Psoas muscle (tissue), 8 donors: ENCODE data around the gene TSR3. TPM values are rescaled to one million over a fixed set of nuclear protein-coding genes. Genes with fewer than 3 reads are reported as not detected.
"Not testable (repeated sequence)": the region's sequence is repeated elsewhere in the genome, so short reads cannot be mapped to it uniquely, and the experiment has no call there.

Experiments used
- ATAC-seq, 4 donors: fragments of 200-7000 bp; cut with Tn5 transposase; one replicate each; pipeline ENCODE4 v1.9.1; 2020; ENCODE audit warnings: moderate library complexity in 3 of 4, mild to moderate bottlenecking in 2 of 4
- DNase-seq, 2 donors: peaks; one replicate each; pipeline ENCODE4 v3.0.0-alpha.2; 2020
- H3K27ac ChIP-seq: fragments of 200-600 bp; one replicate; pipeline ENCODE4 v1.8.0; 2022
- H3K27me3 ChIP-seq, 3 donors: fragments of 200-600 bp in 1 of 3; one replicate each; pipeline versions ENCODE4 v1.6.1 to v1.8.0; 2013 to 2022; ENCODE audit warnings: low read length in 2 of 3, mild to moderate bottlenecking in 2 of 3, moderate library complexity in 1 of 3; ENCODE audit not compliant: insufficient read depth in 3 of 3
- H3K36me3 ChIP-seq, 2 donors: fragments of 200-600 bp in 1 of 2; one replicate each; pipeline versions ENCODE4 v1.6.1 to v1.8.0; 2013 to 2022; ENCODE audit warnings: low read depth in 1 of 2, mild to moderate bottlenecking in 1 of 2, moderate library complexity in 1 of 2; ENCODE audit not compliant: insufficient read depth in 1 of 2
- H3K4me1 ChIP-seq: fragments of 200-600 bp; one replicate; pipeline ENCODE4 v1.8.0; 2022
- H3K4me3 ChIP-seq: fragments of 200-600 bp; one replicate; pipeline ENCODE4 v1.8.0; 2022; ENCODE audit warnings: mild to moderate bottlenecking
- H3K9me3 ChIP-seq: fragments of 200-600 bp; one replicate; pipeline ENCODE4 v1.8.0; 2022
- WGBS, 3 donors: extraction: QIAGEN DNeasy Blood & Tissue Kit; methylation state at CpG; one replicate each; pipeline versions ENCODE4 v1.1.6 to v1.1.7; 2013; 5-methylcytosine and 5-hydroxymethylcytosine counted together
- intact Hi-C, 2 donors: fragments of 100-400 bp; cut with DNase I; formaldehyde crosslinking; loops; one replicate each; pipeline versions ENCODE4 v1.11.0 to v1.14.2; 2022
- polyA plus RNA-seq, 3 donors: library from polyadenylated mRNA; stranded (reverse); fragments of 200-250 nt; gene quantifications; one replicate each; pipeline ENCODE4 v1.2.3, GENCODE V29; 2013
- total RNA-seq, 4 donors: library from RNA; stranded (reverse); fragmentation: NEBNext Ultra II Directional in 2 of 4; extraction: Animal tissue kit (Norgen Biotek cat#: 25700) in 2 of 4; gene quantifications; one replicate each; pipeline versions ENCODE4 v1.2.1 to v1.2.4, GENCODE V29; 2021 to 2023
- TF ChIP-seq, protein P1 (sequence below): fragments of 200-600 bp; IDR thresholded peaks from one replicate; pipeline ENCODE4 v1.8.0; 2022; ENCODE audit warnings: antibody characterized with exemption
- donor health status: healthy with polysubstance abuse.
- donor health status: DM: no; HTN: no; CAD: no; lungs with moderate emphysema.
- donor health status: Bipolar disorder and iron deficiency.
- donor health status: healthy.
- donor health status: DM: yes; HTN: yes; CAD: no.
- donor health status: DM: no; HTN: no; CAD: no.
- donor health status: DM: no; HTN: no; CAD: no.
- donor health status: DM: yes; HTN: yes; CAD: no.

TSR3 gene
- total and polyA plus RNA-seq, 7 donors: 40.0 to 109 (median 55.1) TPM

GRCh38 chr16:1332618-1333148 lies 19.0 kb downstream of the TSR3 start:
- ATAC-seq: no peak
- DNase-seq: no peak
- H3K36me3 ChIP-seq: no peaks in the 10 kb centered on the region
- peaks cover 0 to 30% (median 25%) of the 10 kb centered on the region in 3 donors for H3K27me3 ChIP-seq
- H3K9me3 ChIP-seq: no peaks in the 10 kb centered on the region
- intact Hi-C loops: no loop called here
- TF ChIP-seq, protein P1, sequence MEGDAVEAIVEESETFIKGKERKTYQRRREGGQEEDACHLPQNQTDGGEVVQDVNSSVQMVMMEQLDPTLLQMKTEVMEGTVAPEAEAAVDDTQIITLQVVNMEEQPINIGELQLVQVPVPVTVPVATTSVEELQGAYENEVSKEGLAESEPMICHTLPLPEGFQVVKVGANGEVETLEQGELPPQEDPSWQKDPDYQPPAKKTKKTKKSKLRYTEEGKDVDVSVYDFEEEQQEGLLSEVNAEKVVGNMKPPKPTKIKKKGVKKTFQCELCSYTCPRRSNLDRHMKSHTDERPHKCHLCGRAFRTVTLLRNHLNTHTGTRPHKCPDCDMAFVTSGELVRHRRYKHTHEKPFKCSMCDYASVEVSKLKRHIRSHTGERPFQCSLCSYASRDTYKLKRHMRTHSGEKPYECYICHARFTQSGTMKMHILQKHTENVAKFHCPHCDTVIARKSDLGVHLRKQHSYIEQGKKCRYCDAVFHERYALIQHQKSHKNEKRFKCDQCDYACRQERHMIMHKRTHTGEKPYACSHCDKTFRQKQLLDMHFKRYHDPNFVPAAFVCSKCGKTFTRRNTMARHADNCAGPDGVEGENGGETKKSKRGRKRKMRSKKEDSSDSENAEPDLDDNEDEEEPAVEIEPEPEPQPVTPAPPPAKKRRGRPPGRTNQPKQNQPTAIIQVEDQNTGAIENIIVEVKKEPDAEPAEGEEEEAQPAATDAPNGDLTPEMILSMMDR: no peak
- 4 to 6% (median 6%) methylated on average over 23 to 26 of the region's 26 CpGs for WGBS, 3 donors
- peak overlapping the region; percentile 59 for H3K4me3 ChIP-seq
- H3K4me1 ChIP-seq: no peaks in the 10 kb centered on the region
- no peak overlapping the region for H3K27ac ChIP-seq

GRCh38 chr16:1331712-1332617 lies 19.7 kb downstream of the TSR3 start:
- peak; percentile 56 to 80 for DNase-seq
- H3K27ac ChIP-seq: no peak overlapping the region
- H3K36me3 ChIP-seq: no peaks in the 10 kb centered on the region
- TF ChIP-seq, protein P1: no peak
- intact Hi-C loops: no loop called here
- peaks cover 0 to 30% (median 25%) of the 10 kb centered on the region in 3 donors for H3K27me3 ChIP-seq
- H3K4me3 ChIP-seq: peak overlapping the region; percentile 59
- H3K4me1 ChIP-seq: no peaks in the 10 kb centered on the region
- 3 to 4% (median 3%) methylated on average over 33 to 34 of the region's 34 CpGs for WGBS, 3 donors
- H3K9me3 ChIP-seq: no peaks in the 10 kb centered on the region
- peak in 1 of 4 donors; percentile 42 for ATAC-seq

DNA sequence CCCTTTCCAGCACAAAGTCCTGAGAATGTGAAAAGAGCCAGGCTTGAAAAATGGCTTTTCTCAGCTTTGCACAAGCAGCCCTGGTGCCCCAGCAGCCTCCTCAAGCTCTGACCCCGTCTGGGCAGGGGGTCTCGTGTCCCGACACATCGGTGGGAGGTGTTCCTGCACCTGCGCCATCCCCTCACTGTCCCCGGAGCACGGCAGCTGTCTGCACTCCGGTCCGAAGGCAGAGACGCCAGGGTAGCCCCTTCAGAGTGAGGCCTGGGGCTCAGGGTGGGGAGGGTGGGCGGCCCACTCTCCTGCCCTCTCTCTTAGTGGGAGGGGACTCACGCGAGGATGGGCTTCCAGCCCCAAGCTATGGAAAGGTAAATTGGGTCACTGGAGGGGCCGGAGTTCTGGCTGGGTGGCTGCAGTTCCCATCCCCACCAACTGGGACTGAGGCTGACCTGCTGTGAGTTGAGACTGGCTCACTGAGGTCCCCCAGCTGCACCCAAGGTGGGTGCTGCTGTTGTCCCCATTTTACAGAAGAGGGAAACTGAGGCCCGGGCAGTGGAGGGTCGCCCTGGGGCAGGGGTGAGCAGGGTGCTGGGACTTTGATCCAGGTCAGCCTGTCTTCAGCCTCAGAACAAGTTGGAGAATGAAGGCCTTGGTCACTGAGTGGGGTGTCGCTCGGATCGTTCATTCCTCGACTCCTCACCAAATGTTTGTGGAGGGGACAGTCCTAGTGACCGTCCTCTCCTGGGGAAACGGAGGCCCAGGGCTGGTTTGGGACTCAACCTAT lies 20.6 kb downstream of the TSR3 start:
- Histone ChIP-seq H3K4me1 (no peaks in the 10 kb centered on the region), H3K27ac (no peak overlapping the region), H3K36me3 (no peaks in the 10 kb centered on the region), H3K27me3 (peaks cover 0 to 30% (median 24%) of the 10 kb centered on the region in 3 donors), H3K4me3 (peak overlapping the region; percentile 59), H3K9me3 (no peaks in the 10 kb centered on the region)
- DNase-seq: no peak
- WGBS, 3 donors: 38 to 43% (median 40%) methylated on average over 22 of the region's 22 CpGs
- TF ChIP-seq, protein P1: no peak
- intact Hi-C loops: no loop called here
- no peak for ATAC-seq

DNA sequence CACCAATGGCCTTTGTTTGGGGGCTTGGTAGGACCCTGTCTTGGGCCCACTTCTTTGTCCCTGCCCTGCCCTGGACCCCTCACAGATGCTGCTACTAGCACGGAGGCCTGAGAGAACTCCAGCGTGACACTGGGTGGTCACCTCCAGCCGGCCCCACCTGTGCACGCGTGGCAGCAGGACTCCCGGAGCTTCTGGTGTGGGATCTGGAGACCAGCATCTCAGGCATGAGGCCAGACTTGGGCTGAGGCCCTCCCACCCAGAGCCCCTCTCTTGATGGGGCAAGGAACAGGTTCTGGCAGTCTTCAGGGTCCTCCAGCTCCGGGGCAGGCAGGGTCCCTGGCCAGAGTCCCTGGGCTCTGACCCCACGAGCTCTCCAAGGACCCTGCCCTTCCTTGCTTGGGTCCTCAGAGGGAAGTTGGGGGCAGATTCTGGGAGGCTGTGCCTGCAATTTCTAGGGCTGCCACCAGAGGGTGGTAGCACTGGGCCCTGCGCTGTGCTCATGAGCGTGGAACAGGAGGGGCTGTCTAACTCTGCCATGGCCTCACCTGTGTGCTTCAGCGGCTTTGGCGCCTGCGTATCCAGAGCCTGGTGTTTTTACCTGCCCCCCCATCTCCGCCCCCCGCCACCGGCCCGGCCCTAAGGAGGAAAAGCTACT lies 21.3 kb downstream of the TSR3 start:
- ATAC-seq: no peak
- DNase-seq: no peak
- TF ChIP-seq, protein P1: peak; percentile 36
- Histone ChIP-seq H3K4me3 (no peak overlapping the region), H3K9me3 (no peaks in the 10 kb centered on the region), H3K27ac (no peak overlapping the region), H3K4me1 (no peaks in the 10 kb centered on the region), H3K36me3 (peaks cover 0 to 6% of the 10 kb centered on the region in 2 donors), H3K27me3 (peaks cover 0 to 30% (median 22%) of the 10 kb centered on the region in 3 donors)
- intact Hi-C loops: no loop called here
- 52 to 64% (median 63%) methylated on average over 15 to 17 of the region's 17 CpGs for WGBS, 3 donors

- H3K27ac ChIP-seq, intact Hi-C loops, H3K9me3 ChIP-seq, ATAC-seq, H3K4me1 ChIP-seq, H3K4me3 ChIP-seq, DNase-seq: not testable (repeated sequence)
- peaks cover 0 to 18% (median 16%) of the 10 kb centered on the region in 3 donors for H3K27me3 ChIP-seq
- WGBS, 3 donors: 92 to 93% (median 92%) methylated on average over 10 of the region's 10 CpGs
- peaks cover 4 to 20% of the 10 kb centered on the region in 2 donors for H3K36me3 ChIP-seq
These were observed 22.7 kb downstream of the TSR3 start for GRCh38 chr16:1328961-1329360.

- peaks cover 0 to 11% (median 10%) of the 10 kb centered on the region in 3 donors for H3K27me3 ChIP-seq
- intact Hi-C loops, H3K4me3 ChIP-seq, H3K9me3 ChIP-seq, H3K4me1 ChIP-seq, H3K27ac ChIP-seq, ATAC-seq, DNase-seq: not testable (repeated sequence)
- H3K36me3 ChIP-seq: peaks cover 4 to 28% of the 10 kb centered on the region in 2 donors
- WGBS, 3 donors: 86 to 87% (median 87%) methylated on average over 20 of the region's 20 CpGs
These were observed 23.5 kb downstream of the TSR3 start for GRCh38 chr16:1328136-1328535.
